ENCODE results near the gene FBXO47.

The FBXO47 gene

DNA sequence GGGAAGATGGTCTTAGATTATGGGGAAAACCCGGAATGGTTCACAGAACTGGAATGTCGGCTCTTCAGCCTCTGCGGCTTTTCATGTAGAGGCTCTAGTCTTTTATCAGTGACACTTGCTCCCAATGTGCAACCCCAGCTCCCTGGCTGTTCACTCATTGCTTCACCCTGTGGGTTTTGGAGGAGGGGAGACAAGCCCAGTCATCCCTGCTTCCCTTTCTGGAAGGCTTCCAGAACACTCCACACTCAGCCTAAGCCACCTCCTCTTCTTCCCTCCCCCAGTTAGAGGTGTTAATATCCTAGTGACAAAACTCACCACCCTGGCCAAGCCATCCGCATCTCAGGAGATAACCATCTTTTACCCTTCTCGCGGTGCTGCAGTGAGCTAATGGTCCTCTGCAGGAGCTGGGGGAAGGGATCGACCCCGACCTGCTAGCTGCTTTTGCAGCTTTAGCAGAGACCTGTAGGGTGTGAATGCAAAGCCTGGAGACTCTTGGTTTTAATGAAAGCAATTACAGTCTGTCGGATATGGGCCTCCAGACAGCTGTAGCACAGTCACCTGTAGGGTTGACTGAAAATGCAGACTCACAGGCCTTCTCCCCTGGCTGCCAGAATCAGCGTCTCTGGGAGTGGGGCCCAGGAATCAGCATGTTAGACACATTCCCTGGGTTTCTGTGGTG is 66.1 kb downstream of the FBXO47 start:
- FAIRE-seq: no peak

DNA sequence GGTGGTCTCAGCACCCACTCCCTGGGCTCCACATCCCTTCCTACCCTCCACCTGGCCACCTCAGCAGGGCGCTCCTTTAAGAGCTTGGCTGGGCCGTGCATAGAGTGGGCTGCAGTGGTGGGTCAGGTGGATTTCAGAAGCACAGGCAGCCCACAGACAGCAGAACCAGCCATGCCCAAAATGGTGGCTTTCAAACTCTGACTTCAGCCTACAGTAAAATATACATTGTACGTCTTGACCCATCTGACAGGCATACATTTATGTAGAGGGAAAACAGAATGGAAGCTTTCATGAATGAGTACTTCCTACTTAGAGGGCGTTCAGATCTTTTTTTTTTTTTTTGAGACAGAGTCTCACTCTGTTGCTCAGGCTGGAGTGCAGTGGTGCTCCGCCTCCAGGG is 67.8 kb downstream of the FBXO47 start:
- FAIRE-seq: no peak

DNA sequence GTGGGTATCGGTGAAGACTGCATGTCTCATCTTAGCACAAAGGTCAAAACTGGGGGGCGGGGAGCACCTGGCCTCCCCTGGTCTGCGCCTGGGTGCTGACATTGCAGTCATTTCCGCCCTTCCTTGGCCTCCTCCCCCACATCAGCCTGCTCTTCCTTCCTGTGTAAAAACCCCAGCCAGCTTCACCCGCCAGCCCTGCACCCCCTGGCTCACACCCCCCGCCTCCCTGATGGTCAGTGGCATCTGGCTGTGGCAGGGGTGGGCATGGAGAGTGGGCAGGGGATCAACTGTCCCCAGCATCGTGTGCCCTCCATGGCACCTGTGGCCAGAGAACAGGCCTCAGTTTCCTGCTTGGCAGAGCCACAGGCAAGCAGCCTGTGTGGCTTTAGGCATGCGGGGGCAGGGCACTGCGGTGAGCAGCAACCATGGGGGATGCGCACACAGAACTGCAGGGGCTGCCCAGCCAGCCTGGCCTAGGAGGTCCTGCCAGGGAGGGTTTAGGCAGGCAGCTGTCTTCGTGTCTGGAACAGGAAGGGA is 68.3 kb downstream of the FBXO47 start:
- FAIRE-seq: no peak

DNA sequence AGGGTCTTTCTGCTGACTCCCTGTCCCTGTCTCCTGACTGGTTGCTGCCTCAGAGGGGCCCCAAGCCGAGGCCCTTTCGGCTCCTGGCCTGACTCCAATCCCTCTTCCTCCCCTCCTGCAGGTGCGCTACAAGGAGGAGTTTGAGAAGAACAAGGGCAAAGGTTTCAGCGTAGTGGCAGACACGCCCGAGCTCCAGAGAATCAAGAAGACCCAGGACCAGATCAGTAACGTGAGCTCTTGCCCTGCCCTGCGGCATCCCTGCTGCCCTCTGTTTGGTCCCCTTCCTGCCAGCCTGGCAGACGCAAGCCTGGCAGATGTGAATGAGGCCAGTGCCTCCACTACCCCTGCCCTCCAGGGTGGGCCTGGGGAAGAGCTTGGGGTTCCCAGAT is 68.9 kb downstream of the FBXO47 start:
- no peak for FAIRE-seq

DNA sequence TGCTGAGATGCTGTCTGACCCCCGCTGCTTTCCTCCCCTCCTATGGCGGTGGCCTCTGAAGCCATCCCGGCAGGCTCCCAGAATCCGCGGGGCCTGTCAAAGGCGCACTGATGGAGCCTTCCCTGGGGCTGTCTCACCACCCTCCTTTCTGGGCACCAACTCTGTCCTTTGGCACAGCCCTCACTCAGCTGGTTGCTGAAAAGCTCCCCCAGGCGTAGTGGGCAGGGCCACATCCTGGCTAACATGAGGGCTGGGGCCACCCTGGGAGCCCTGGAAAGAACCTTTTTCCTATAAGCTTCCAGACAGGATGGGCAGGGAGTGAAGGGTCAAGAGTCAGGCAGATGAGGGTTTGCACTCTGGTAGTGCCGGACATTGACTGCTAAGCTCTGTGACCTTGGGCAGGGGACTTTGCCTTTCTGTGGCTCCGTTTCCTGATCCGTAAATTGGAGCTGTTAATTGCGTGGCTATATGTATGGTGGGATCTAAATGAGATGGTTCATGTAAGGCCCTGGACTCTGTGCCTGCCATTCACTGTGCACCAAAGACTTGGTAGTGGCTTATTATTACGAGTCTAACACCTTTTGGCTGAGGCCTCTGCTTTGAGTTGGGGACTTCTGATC is 69.4 kb downstream of the FBXO47 start:
- no peak for FAIRE-seq

DNA sequence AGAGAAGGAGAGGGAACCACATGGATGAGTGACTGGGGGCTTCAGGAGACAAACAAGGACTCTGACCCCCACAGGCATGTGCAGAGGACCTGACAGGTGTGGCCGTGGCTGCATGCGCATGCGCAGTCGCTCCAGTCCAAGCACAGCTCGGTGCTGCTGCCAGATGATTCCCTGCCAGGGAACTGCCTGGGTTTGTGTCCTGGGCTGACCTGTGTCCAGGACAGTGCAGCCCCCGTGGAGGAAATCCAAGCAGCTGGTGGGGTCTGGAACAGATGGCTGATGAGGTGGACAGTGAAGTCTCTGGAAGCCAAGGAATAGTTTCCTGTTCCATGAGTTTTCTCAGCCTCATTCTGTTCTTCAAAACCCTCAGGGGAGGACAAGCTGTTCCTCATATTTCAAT is 70.0 kb downstream of the FBXO47 start:
- no peak for FAIRE-seq

DNA sequence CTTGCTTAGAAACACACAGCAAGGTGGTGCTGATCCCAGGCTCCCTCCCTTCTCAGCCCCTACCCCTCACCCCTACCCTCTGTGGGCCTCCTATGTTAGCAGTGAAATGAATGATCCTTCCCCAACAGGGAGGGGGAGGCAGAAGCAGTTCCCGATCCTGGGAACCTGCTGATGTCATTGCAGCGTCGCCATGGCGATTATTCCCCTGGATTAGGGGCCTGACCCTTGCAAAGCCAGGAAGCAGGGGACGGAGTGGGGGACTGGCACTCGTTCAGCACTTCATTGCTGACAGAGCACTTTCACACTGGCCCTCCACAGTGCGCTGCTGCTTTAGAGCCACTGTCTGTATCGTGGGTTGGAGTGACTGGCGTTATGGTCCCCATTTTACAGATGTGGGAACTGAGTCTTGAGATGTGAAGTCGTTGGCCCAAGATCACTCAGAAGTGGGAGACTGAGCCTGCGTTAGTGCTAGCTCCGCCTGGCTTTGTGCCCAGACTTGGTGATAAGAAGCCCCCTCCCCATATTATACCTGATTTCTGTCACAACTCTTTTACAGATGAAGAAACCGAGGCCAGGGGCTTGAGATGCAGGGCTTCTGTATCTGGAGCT is 70.8 kb downstream of the FBXO47 start:
- FAIRE-seq: no peak

DNA sequence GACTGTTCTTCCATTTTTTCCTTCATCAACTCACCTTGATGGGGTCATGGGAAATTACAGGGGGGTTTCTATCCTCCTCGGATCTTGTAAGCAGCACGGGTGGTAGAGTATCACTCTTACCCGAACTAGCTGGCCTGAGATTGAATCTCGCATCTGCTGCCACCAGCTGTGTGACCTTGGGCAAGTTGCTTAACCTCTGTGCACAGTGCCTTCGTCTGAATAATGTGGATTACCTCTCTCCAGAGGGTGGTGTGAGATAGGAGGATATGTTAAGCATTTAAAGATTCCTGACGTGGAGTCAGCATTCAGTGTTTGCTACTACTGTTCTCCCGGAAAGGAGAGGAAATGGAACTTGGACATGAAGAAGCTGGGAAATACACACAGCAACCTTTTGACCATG is 72.9 kb downstream of the FBXO47 start:
- FAIRE-seq: no peak

DNA sequence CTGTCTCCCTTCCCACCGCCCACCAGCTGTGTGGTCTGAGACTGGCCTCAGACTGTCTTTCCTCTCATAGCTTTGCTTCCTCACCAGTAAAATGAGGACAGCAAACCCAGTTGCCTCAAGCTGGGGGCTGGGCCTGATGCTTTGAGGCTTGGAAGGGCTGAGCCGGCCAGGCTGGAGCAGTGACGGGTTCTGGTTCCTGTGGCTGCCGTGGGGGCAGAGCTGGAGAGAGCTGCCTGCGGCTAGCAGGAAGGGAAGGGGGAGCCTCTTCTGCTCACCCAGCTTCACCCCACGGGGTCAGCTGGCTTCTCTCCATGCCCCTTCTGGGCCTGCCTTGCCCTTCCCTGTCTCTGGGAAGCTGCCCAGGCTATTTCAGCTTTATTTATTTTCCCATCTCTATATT is 73.6 kb downstream of the FBXO47 start:
- FAIRE-seq: no peak

DNA sequence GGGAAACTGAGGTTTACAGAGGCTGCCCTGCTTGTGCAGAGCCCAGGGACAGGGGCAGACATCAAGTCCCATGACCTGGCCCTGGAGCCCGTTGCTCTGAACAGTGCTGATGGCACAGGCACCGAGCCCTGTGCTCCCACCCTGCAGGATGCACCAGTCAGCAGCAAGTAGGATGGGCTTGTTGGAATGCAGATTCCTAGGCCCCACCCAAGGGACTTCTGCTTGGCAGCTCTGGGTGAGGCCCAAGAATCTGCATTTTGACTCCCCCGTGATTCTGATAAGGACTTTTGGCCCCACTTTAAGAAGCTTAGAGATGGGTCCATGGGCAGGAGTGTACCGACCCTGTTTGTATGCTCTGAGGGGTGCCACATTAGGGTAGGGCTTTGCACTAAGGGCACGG is 74.1 kb downstream of the FBXO47 start:
- FAIRE-seq: no peak

DNA sequence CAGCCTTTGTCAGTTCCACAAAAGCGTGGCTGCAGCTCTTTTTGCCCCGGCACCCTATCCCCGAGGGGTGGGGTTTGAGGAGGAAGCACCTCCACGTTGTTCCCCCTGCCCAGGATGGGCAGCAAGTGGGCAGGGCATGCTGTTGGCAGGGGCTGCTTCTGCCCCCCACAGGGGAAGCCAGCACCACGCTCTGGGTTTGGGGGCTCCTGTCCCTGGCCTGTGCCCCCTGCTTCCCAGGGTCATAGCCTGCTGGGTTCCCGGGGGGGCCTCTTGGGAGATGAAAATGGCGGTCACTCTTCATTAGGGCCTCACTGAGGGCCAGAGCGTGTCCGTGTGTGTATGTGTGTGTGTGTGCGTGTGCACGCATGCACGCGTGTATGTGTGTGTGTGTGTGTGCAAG is 74.6 kb downstream of the FBXO47 start:
- FAIRE-seq: no peak

DNA sequence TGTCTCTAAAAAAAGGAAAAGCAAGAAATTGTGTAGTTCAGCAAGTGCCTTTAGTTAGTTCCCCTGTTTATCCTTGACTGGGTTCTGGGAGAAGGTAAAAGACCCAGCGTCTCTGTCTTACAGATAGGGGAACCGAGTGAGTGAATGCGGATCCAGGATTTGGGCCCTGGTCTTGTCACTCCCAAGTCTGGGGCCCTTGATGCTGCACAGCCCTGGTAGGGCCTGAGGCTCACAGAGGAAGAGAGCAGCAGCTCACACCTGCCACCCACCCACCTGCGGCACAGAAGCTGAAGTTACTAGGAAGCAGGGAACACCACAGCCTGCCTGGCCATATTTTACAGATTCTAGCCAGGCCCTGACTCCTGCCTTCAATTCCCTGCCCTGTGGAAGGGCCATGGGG is 75.1 kb downstream of the FBXO47 start:
- no peak for FAIRE-seq

DNA sequence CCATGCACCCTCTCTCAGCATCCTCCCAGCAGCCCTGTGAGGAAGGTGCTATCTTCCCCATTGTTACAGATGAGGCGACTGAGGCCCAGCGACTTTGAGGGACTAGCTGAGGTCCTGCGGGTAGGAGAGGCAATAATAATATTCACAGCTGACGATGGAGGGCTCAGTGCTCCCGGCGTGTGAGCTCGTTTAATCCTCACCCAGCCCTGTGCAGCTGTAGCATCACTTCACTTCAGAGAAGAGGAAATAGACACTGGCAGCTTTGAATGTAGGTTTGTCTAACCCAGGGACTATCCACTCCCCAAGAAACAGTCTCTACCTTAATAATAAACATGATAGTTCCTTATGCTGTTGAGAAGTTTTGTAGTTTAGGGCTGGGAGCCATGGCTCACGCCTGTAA is 75.8 kb downstream of the FBXO47 start:
- no peak for FAIRE-seq

DNA sequence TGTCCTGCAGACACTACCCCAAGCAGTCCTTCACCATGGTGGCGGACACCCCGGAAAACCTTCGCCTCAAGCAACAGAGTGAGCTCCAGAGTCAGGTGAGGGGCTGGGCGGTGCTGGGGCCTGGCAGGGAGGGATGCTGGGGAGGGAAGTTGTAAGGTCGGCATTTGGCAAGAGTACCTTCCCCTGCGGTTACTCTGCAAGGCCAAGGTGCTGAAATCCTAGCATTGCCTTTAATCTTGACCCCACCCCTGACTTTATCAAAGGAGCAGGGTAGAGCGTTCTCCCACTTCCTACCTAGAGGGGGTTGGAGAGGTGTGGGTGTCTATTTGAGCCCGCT is 76.8 kb downstream of the FBXO47 start:
- FAIRE-seq: no peak

DNA sequence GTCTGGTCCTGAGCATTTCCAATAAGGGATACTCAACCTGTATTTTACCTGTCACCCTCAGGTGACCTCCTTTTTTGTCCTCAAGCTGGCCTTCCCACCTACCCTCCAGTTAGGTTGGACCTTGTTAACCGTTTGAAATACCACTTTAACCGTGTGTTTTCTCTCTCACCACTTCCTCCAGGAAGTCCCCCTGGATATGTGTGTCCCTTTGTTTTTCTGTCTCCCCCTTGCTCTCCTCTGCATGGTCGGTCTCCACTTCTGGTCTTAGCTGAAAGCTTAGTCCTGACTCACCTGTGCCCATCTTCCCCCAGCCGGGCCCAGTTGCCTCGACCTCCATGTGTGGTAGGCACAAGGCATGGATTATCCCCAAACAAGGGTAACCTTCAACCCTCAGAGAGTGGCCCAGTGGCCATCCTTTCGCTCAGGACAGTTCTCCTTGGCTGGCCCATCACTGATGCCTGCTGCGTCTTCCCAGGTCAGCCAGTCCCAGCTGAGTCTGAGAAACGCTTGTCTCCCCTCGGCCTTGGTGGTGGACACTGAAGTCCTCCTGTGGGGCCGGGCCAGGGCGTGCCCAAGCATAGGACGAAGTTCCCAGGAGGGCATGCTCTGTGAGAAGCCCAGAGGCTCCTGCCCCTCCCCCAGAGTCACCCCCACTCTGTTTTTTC is 77.3 kb downstream of the FBXO47 start:
- FAIRE-seq: no peak

DNA sequence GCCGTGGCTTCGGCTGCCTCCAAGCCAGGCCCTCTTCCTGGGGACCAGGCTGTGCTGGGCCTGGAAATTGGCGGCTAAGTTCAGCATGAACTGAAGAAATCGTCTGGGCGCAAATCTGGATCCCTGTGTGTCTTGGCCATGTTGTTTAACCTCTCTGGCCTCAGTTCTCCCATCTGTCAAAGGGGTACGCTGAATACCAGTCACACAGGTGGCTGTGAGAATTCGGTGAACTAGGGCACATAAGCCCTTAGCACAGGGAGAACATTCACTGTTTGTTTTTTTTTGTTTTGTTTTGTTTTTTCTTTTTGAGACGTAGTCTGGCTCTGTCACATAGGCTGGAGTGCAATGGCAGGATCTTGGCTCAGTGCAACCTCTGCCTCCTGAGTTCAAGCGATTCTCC is 78.4 kb downstream of the FBXO47 start:
- no peak for FAIRE-seq

DNA sequence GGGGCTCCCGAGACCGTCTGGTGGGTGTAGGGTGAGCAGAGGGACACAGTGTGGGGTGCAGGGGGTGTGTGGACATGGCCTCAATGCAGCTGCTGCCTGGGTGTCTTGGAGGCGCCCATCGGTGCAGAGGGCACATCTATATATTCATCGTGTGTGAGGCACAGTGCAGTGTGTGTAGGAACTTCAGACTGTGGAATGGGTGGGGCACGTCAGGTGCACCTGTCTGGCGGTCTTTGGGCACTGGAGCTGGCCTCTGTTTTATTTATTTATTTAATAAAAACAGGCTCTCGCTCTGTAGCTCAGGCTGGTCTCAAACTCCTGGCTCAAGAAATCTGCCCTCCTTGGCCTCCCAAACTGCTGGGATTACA is 80.6 kb downstream of the FBXO47 start:
- no peak for FAIRE-seq
